Neural crest cell (in vitro differentiated cells): ENCODE data around the gene TSPAN17. TPM values are rescaled to one million over a fixed set of nuclear protein-coding genes. Genes with fewer than 3 reads are reported as not detected.
"Not testable (repeated sequence)": the region's sequence is repeated elsewhere in the genome, so short reads cannot be mapped to it uniquely, and the experiment has no call there.

ENCODE experiments used
- DNase-seq: peaks from one replicate; pipeline ENCODE4 v3.0.0; 2021; ENCODE audit warnings: low read depth, mixed read lengths, low spot score
- H3K27ac Mint-ChIP-seq: one replicate; pipeline ENCODE4 v1.8.0; 2021; ENCODE audit warnings: mild to moderate bottlenecking, mixed read lengths; ENCODE audit not compliant: unreplicated experiment
- H3K27me3 Mint-ChIP-seq: 2 replicates; pipeline ENCODE4 v1.8.0; 2021; ENCODE audit warnings: low read depth, mild to moderate bottlenecking, mixed read lengths
- H3K36me3 Mint-ChIP-seq: 2 replicates; pipeline ENCODE4 v1.8.0; 2021; ENCODE audit warnings: low read depth, mild to moderate bottlenecking, mixed read lengths
- H3K4me1 Mint-ChIP-seq: 2 replicates; pipeline ENCODE4 v1.8.0; 2021; ENCODE audit warnings: mixed read lengths
- H3K4me3 Mint-ChIP-seq: one replicate; pipeline ENCODE4 v1.8.0; 2021; ENCODE audit warnings: mild to moderate bottlenecking, mixed read lengths
- H3K9me3 Mint-ChIP-seq: 2 replicates; pipeline ENCODE4 v1.8.0; 2021; ENCODE audit warnings: mixed read lengths
- CTCF ChIP-seq: fragments of 200-600 bp; sonication (generic); conservative IDR thresholded peaks from 2 replicates; pipeline ENCODE4 v1.5.0; 2021; ENCODE audit warnings: antibody characterized with exemption, mild to moderate bottlenecking
- long read RNA-seq: library from polyadenylated mRNA; unstranded; transcript quantifications from one replicate; pipeline ENCODE4 v2.0.0, GENCODE V29; 2020
- total RNA-seq: library from RNA; stranded (reverse); gene quantifications from 2 replicates; pipeline ENCODE4 v1.2.1, GENCODE V29; 2021

The TSPAN17 gene
- total RNA-seq: 38.8 and 40.9 TPM in 2 replicates
- long read RNA-seq, partial matches to known transcripts: 4 of 4 reads
- long read RNA-seq, other reads (novel, unspliced or antisense): 0 of 4 reads

GRCh38 chr5:176647030-176647842 lies at the start of gene TSPAN17:
Gene TSPAN17 (plus strand): TSS chr5:176647484. CDS start chr5:176647616, 132 bp downstream.
- Mint-ChIP-seq H3K4me3 (peak within 1 kb of the TSS; percentile 84), H3K4me1 (peaks cover 17% of the 10 kb centered on the region), H3K36me3 (no peaks in the 10 kb centered on the region), H3K9me3 (no peaks in the 10 kb centered on the region), H3K27ac (peak within 1 kb of the TSS; percentile 98), H3K27me3 (no peaks in the 10 kb centered on the region)
- no peak for TF ChIP-seq CTCF
- DNase-seq: peak; percentile 100

- not testable (repeated sequence) for DNase-seq, H3K4me3 Mint-ChIP-seq, H3K36me3 Mint-ChIP-seq, H3K27me3 Mint-ChIP-seq, H3K9me3 Mint-ChIP-seq, H3K27ac Mint-ChIP-seq
- peaks cover 39% of the 10 kb centered on the region for H3K4me1 Mint-ChIP-seq
Observed at GRCh38 chr5:176599749-176600430, 47.4 kb upstream of the TSPAN17 start.

GRCh38 chr5:176601901-176602482 lies 45.3 kb upstream of the TSPAN17 start:
- H3K4me1 Mint-ChIP-seq: peaks cover 33% of the 10 kb centered on the region

GRCh38 chr5:176603091-176603490 lies 44.2 kb upstream of the TSPAN17 start:
- no peak for DNase-seq
- H3K4me3 Mint-ChIP-seq: no peak overlapping the region
- no peak for TF ChIP-seq CTCF
- H3K36me3 Mint-ChIP-seq: peaks cover 4% of the 10 kb centered on the region
- no peaks in the 10 kb centered on the region for H3K9me3 Mint-ChIP-seq
- H3K27me3 Mint-ChIP-seq: no peaks in the 10 kb centered on the region
- H3K4me1 Mint-ChIP-seq: peaks cover 33% of the 10 kb centered on the region
- H3K27ac Mint-ChIP-seq: peak overlapping the region; percentile 9

More at GRCh38 chr5:176601901-176602482, 45.3 kb upstream of the TSPAN17 start:
- no peak for TF ChIP-seq CTCF
- no peaks in the 10 kb centered on the region for H3K27me3 Mint-ChIP-seq
- DNase-seq: no peak
- H3K4me3 Mint-ChIP-seq: no peak overlapping the region
- peaks cover 4% of the 10 kb centered on the region for H3K36me3 Mint-ChIP-seq
- H3K27ac Mint-ChIP-seq: peak overlapping the region; percentile 30
- no peaks in the 10 kb centered on the region for H3K9me3 Mint-ChIP-seq

- no peak for TF ChIP-seq CTCF
- Mint-ChIP-seq H3K4me3 (no peak overlapping the region), H3K36me3 (no peaks in the 10 kb centered on the region), H3K4me1 (peaks cover 49% of the 10 kb centered on the region), H3K27me3 (peaks cover 4% of the 10 kb centered on the region), H3K27ac (no peak overlapping the region), H3K9me3 (no peaks in the 10 kb centered on the region)
- DNase-seq: no peak
Observed at GRCh38 chr5:176606032-176606431, 41.3 kb upstream of the TSPAN17 start.
